HG02798 (cell line): ENCODE data around the gene PPARGC1A.

Experiments
- ATAC-seq: cut with Tn5 transposase; IDR thresholded peaks from one replicate; pipeline ENCODE4 v1.9.1; 2021; ENCODE audit warnings: mild to moderate bottlenecking; ENCODE audit not compliant: unreplicated experiment, poor library complexity

PPARGC1A gene

DNA sequence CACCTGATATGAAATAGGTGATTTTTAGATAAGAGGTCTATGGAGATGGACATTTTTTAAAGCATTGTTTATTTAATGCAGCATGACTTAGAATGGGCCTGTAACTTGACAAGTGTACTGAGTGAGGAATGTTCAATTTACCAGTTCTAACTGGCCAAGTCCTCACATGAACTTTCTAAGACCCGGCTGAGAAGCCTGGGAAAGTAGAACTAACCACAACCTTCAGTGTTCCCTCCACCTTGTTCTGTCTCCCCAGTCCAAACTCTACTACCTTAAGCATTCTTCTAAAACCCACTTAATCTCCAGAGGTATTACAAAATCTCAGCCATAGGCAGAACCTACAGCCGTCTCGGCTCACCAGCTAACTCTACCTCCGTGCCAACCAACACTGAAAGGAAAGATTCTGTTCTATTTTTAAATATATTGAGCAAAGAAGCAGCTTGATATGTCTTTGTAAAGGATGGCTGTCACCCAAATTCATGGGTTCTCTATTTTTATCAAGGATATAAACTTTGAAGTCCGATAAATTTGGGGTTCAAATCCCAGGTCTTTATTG lies 6.8 kb downstream of the PPARGC1A start:
- ATAC-seq, result no peak

DNA sequence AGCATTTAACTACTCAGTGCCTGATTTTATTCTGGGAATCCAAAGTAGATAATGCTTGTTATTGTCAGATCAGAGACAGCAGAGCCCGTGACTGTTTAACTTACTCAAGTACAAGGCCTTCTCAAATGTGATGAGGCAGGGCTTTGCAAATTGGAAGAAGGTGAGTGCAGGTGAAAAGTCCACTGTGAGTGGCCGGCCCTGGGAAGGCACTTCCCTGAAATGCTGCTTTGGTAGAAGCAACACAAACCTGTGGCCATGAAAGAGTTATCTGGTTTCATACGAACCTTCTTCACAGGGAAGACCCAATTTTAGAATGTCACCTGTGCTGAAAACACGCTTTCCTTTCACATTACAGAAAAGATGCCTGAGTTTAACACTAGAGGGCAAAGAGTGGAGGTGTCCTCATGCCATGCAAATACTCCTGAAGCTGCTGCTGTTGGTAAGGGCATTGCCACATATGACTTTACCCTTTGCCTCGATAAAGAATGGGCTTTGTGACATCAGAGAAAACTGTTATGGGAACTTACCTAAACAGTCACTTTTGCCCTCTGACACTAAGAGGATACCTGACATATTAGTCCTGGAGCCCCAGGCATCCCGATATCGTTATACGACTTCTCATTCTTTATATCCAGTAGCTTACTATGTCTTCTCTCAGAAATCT lies 8.0 kb downstream of the PPARGC1A start:
- no peak for ATAC-seq

DNA sequence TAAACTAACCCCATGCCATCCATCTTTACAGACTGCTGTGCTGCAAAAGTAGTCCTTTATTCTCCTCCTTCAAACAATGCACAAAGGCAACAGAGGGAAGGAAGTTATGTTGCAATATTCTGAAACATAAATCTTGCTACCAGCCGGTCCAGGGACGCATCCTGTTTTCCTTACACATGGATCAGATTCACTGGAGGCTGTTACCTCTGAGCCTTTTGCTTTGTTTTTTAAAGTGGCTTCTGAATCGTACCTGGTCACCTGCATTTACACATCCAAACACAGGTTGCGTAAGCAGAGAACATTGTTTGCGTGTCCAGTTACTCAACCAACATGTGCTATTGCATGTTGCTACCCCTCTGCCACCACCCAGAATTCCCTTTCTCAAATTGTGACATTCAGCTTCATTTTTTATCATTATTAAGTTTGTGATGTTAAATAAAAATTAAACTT lies 8.8 kb downstream of the PPARGC1A start:
- no peak for ATAC-seq

DNA sequence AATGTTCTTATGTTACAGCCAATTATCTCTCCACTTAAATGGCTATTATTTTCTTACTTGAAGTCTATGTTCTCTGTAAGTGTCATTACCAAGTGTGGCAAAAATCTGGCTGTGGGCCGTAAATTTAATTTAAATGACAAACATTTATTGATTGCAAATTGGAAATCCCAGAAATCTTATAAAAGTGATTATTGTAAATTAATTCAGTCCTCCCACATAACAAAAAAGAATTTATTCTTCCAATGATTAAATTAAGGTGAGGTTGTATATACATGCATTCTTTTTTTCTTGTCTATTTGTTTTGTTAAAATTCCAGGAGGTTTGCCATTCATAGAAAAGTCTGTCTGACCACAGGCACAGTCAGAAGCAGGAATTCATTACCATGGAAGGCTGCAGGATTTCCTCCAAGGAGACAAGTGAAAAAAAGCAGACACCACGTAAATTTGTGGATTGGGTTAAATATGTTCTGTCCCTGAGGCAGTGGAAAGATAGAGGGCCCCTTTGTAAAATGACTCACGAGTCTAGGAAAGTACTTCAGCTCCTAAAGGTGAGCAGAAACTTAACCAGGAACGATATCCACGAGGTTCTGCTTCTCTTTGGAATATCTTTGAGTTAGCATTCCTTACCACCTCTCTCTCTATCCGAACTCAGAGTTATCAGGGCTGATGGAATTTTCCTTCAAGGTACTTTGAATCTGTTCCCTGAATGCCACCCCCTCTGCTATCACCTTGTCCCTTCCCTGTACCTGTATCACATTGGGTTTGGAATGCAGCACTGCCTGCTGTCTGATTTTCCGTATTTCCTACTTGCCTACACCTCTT lies 10.7 kb downstream of the PPARGC1A start:
- ATAC-seq, result no peak

GRCh38 chr4:23878246-23878891 lies 11.5 kb downstream of the PPARGC1A start:
- ATAC-seq, result no peak

DNA sequence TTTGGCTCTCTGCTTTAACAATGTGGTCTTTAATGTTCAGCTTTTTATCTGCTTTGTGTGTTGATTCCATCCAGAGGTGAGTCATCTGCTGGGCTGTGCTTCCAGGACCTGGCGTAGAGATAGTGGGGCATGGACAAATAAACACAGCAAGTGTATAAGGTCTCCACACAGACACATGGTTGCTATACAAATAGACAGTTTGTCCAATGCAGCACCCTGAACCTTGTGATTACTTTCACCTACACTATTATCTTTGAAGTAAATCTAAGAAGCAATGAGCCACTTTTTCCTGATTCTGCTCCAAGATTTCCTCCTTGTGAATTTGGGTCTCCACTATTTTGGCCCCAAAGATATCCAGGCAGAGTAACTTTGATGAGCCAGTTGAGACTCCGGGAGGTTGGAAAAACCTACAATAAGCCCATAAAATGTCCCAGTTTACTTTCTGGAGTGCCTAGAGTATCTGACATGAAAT lies 12.1 kb downstream of the PPARGC1A start:
- ATAC-seq, result no peak

- no peak for ATAC-seq
Observed at GRCh38 chr4:23876418-23877089, 13.3 kb downstream of the PPARGC1A start.

- no peak for ATAC-seq
Observed at GRCh38 chr4:23875317-23875716, 14.5 kb downstream of the PPARGC1A start.

DNA sequence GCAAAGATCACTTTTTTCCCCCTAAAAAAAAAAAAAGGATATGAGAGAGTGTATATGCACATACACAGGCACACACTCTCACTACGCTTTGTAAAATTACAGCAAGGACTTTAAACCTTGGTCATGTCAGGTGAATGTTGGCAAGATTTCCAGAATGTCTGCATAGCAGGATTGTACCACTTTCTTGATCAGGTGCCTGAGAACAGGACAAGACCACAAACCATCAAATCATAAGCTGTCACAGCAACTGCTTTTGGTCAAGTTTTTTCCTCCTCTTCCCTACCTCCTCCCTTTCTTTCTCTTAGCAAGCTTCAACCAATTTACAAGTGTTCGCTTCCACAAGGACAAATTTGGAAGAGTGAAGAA lies 15.3 kb downstream of the PPARGC1A start:
- no peak for ATAC-seq

DNA sequence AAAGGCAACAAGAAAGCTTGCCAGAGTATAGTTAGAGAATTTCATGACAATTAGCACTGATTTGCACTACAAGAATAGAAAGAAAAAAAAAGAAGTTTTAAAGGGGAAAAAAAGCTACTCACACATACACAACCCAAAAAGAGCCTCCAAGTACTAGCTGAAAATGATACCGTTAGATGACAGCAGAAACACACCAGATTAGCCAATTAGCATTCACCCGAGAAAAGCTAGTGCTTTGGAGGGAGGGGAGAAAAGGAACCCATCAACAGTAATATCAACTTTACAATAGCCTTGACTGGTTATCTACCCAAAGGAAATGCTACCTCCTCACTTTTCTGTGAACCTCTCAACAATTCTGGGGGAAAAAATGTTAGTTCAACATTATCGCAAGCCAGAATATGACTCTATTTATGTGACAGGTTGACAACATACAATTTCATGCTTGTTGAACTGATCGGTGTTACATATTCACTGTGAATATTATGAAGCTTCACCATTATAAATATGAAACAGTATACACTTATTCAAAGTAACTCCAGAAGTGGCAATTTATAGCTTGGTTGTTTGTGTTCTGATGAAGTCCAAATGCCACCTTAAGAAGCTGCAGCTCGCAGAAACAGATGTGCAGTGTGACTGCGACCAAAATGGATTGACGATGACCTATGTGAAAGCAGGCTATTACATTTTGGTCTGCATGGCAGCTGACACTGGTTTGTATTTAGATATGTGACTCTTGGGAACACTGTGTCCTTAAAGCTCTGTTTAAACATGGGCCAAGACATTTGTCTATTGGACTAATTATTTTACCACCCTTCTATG lies 15.9 kb downstream of the PPARGC1A start:
- no peak for ATAC-seq

GRCh38 chr4:23871426-23871825 lies 18.4 kb downstream of the PPARGC1A start:
- no peak for ATAC-seq

DNA sequence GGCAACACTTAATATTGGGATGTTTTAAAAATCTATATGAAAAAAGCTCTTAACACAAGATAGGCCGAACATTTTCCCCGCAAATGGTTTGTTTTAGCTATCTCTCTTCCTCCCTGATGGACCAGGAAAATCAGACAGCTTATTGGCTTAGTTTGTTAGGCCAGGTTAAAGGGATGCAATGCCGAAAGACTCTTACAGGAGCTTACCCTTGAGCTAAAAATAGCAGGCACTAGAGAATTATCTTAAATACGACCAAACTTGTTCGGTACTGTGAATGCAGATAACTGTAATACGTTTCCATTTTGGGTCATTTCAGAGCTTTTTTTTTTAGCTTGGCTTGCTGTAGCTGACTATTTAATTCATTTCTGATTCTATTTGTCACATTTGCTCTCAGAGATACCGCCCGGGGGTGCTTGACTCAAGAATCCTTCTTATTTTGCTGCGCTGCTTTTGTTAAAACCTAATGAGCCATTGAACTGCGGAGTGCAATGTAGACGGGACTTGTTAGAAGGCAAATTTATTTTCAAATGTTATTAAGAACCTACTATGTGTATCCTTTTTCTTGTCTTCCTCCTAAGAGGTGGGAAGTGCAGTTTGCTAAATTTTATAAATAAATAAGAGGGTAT lies 23.3 kb downstream of the PPARGC1A start:
- no peak for ATAC-seq

DNA sequence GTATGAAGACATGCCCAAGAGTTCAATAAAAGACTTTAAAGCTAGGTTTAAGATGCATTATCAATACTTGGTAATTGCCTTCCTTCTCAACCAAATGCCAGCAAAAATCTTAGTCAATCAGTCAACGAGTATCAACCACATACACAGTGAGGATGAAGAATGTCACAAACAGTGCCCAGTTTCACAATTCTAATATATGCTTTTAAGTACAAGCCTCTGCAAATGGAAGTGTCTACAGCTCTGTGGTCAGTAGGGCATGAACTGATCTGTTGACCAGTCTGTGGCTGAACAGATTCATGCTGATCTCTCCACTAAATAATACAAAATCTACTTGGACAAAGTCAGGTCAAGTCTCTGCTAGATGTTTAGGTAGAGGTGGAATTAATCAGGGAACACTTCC lies 27.9 kb downstream of the PPARGC1A start:
- no peak for ATAC-seq

- ATAC-seq, result no peak
Observed at GRCh38 chr4:23860919-23861318, 28.9 kb downstream of the PPARGC1A start.

- no peak for ATAC-seq
Observed at GRCh38 chr4:23857367-23857959, 32.4 kb downstream of the PPARGC1A start.

DNA sequence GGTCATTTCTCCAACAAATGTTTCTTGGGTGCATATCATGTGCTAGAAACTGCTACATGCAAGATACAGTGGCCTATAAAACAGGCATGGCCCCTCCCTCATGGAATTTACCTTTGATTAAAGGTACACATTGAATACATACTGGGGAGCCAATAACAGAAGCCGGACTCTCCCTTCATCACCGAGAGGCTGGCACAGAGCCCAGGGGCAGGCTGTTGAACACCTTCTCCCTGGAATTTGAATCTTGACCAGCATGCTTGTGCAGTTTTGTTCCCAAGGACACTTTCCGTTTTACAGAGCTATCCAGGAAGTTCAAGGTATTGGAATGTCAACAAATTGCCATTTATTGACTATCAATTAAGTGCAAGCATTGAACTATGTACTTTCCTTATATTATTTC lies 33.2 kb downstream of the PPARGC1A start:
- no peak for ATAC-seq

GRCh38 chr4:23855912-23856605 lies 33.8 kb downstream of the PPARGC1A start:
- no peak for ATAC-seq

DNA sequence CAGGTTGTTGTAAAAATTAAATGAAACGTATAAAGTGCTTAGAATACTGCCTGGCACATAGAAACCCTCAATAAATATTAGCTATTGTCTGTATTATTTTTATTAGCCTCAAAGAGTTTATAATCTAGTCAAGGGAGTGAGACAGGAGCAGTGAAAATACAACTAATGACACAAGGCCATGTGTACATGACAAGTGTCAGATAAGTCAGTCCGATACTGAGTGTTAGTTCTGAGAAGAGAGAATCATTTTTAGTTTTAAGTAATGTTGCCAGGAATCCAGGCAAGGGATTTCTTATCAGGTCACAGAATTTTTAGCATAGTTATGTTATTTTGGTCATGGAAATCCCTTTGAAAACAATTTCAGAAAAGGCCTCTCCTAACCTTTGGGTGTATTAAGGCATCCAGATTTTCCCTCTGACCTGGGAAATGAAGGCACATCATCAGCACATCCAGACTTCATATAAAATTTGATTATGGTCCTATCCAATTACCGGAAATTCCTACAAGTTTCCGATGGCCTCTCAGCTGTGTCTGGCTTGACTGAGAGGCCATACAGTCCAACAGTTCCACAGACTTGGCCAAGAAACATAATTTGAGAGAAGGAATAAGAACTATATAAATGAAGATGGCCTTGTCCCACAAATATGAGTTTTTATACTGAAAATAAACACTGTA lies 35.7 kb downstream of the PPARGC1A start:
- ATAC-seq, result no peak
